ENCODE measurements around the gene PARD3.
"Not testable (repeated sequence)": the region's sequence is repeated elsewhere in the genome, so short reads cannot be mapped to it uniquely, and the experiment has no call there.

The PARD3 gene

GRCh38 chr10:34677591-34677990 is 137.5 kb downstream of the PARD3 start:
- no peak for DNase-seq

- DNase-seq, result no peak
Measured at GRCh38 chr10:34677132-34677531, 138.0 kb downstream of the PARD3 start.

DNA sequence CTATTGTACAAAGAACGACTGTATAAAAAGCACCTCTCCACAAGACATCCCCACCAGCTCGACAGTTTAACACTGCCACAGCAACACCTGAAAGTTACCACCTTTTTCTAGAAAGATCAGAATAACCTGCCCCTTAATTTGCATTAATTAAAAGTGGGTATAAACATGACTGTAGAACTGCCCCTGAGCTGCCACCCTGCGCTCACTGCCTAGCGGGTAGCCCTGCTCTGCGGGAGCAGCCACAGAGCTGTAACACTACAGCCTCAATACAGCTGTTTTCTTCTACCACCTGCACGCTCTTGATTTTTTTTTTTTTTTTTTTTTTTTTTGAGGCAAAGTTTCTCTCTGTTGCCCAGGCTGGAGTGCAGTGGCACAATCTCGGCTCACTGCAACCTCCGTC is 140.9 kb downstream of the PARD3 start:
- no peak for DNase-seq

DNA sequence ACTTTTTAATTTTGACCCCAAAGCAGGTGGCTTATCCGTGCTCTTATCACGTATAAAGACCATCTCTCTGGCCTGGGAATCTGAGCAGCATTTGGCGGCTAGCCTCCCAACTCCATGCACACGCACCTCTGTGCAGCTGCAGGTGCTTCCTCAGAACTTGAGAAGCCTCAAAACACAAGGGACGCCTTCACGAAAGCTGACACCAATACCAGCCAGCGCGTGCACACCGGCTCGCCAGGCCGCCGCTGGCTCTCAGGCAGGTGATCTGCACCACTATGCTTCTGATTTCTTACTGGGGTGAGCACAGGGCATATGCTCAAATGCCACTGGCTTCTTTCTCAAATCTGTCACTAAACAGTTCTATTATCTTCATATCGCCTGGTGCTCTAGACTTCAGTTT is 145.0 kb downstream of the PARD3 start:
- DNase-seq, result no peak

DNA sequence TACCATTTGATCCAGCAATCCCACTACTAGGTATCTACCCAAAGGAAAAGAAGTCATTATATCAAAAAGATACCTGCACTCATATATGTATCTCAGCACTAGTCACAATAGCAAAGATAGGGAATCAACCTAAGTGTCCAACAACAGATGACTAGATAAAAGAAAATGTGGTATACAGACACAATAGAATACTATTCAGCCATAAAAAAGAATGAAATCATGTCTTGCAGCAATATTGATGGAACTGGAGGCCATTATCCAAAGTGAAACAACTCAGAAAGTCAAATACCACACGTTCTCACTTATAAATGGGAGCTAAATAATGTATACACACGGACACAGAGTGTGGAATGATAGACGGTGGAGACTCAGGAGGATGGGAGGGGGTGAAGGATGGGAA is 146.0 kb downstream of the PARD3 start:
- DNase-seq, result no peak

DNA sequence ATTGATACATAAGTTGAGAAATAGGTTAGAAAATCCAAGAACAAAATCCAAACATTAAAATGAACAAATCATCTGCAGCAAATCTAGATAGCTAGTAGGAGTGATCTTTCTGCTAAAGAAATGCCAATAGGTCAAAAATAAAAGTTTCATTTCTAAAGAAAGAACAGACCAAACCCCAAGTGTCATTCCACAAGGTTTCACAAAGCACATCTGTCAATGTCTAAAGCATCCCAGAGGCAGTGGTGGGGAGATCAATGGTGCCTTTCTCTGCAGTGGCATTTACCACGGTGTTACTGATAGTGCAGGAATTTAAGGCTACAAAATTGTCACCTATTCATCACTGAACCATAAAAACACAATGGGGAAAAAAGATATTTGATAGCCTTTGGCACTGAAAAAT is 147.9 kb downstream of the PARD3 start:
- DNase-seq, result no peak

GRCh38 chr10:34666008-34666704 is 148.9 kb downstream of the PARD3 start:
- DNase-seq, result no peak

GRCh38 chr10:34664706-34665105 is 150.4 kb downstream of the PARD3 start:
- no peak for DNase-seq

DNA sequence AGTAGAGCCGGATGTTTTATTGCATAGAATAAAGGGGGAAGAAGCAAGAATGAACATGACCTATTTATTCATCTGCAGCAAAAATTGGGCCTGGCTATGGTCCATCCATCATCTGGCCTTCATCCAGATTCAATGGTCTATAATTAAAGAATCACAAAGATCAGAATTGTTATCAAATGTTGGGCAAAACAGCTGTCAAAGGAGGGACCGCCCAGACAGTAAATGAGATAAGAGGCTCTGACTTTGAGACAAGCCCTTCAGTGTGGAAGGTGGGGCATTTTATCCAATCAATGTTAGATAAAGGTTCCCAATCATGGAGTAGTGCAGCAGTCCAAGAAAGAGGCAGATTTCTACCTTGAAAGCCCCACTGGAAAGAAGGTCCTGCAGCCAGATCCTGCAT is 153.5 kb downstream of the PARD3 start:
- no peak for DNase-seq

DNA sequence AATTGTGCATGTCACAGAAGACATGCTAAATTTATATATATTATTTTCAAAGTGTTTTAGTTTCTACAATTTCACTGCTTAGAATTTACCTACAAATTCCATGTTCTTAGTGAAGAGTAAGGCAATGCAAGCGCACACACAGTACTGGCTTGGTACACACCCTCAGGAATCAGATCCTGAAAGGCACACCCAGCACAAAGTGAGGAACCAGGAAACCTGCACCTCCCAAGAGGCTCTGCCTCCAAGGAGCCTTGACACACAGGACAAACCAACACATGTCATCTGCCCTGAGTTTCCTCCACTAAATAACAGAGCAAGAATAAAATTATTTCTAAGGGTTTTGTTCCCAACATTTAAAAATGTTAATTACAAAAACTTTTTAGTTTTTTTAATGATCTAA is 156.2 kb downstream of the PARD3 start:
- DNase-seq, result no peak

DNA sequence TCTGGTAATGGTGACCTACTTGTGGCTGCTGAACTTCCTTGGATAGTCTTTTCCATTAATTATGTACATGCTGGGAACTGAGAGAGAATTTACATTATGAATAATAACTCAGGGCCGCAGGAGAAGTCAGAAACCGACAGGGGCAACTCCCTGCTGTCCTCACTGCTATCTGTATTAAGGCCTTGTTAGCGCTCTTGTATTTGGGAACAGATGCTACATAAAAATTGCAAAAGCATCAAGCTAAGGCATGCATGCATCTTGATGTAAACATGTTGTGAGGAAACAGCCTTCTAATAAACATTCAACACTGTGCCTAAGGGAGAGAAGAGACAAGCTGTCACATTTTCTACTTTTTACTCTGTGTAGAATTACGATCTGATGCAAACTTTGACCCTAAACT is 158.4 kb downstream of the PARD3 start:
- DNase-seq, result no peak

DNA sequence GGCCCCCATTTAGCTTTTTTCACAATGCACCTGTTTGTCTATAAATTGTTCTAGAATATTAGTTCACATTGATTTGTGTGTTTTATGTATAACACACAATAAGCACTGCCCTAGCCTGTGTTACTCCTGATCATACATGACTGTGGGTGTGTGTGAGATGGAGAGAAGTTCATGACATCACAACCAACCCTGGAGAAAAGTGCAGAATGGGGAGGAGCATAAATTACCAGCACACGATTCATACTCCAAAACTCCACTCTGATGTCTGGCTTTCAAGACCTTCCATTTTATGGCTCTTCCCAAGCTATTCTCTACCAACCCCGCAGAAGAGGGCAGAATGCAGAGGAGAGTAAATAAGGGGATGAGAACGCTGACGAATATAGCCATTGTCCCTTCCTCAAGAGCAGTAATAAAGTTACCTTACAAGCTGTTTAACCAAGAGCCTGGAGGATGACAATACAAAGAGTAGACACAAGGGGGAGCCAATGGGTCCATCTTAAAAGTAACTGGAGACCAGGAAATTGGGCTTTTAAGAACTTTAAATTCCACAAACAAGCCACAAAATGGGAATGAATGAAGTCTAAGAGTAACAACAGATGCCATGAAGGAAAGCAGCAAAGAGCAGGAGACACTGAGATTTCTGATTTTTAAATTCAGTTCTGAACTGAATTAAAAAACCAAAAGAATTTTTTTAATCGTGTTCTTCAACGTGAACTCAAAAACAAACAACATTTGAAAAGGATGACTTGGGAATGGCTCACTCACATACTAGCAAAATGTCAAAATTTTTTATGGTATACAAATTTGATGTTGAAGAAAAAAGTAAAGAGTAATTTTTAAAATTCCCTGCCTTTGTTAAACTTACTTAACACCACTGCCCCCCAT is 159.6 kb downstream of the PARD3 start:
- DNase-seq, result peak in 1 of 2 donors; percentile 17

DNA sequence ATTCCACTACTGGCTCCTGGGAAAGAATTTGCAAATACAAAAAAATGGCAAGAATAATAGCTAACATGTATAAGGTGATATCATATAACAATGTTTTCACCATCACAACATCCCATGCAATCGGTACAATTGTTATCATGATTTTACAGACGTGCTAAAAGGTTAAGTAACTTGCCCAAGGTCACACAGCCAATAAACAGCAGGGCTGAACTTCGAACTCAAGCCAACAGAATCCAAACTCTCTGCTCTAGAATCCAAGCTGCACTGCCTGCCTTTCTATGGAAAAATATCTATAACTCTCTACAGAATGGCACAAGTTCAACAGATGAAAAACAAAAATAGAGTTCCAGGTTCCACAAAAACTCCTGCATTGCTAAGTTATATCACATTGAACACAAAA is 160.9 kb downstream of the PARD3 start:
- DNase-seq, result no peak

GRCh38 chr10:34653530-34653929 is 161.6 kb downstream of the PARD3 start:
- DNase-seq, result no peak

DNA sequence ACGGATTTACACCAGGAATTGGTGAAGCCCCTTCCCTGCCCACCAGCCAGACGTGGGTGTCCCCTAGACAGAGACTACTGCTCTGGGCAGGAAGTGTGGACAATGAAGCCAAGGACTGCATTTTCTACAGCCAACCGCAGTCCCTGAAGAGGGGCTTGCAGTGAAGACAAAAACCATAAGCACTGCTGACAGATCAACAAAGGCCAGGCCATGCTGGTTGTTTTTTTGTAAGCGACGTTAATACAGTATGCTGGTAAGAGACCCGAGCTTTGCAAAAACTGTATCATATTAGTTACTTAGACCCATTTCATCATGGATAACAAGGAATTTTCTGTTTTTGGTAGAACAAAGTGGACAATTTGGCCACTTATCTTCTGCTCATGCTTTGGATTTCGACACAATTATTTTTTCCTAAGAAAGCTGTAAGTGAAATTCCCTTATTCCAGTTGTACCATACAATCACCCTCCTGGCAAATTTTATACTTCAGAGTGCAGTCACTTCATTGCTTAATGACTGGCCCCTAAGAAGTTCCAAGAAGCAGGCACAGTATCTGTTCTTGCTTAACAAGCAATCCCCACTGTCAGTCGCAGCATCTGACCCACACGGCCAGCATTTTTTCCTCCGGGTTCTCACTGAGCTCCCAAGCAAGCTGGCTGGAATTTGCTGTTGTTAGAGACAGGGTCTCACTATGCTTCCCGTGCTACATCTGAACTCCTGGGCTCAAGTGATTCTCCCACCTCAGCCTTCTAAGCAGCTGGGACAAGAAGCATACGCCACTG is 163.5 kb downstream of the PARD3 start:
- DNase-seq, result no peak

DNA sequence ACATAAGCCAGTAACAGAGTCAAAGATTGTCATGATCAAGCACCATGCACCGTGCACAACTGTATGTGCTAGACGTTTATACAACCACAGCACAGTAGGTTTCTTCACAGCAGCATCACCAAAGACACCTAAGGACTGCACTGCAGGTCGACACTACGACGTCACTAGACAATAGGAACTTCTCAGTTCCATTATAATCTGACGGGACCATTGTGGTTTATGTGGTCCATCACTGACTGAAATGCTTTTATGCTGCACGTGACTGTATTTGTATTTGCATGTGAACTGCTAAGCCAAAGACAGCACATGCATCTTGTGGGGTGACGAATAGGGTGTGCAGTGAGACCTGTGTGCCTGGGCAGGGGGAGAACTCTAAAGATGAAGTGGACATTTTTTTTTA is 164.9 kb downstream of the PARD3 start:
- DNase-seq, result no peak

- DNase-seq, result no peak
Measured at GRCh38 chr10:34649385-34649784, 165.7 kb downstream of the PARD3 start.

- no peak for DNase-seq
Measured at GRCh38 chr10:34648919-34649318, 166.2 kb downstream of the PARD3 start.

DNA sequence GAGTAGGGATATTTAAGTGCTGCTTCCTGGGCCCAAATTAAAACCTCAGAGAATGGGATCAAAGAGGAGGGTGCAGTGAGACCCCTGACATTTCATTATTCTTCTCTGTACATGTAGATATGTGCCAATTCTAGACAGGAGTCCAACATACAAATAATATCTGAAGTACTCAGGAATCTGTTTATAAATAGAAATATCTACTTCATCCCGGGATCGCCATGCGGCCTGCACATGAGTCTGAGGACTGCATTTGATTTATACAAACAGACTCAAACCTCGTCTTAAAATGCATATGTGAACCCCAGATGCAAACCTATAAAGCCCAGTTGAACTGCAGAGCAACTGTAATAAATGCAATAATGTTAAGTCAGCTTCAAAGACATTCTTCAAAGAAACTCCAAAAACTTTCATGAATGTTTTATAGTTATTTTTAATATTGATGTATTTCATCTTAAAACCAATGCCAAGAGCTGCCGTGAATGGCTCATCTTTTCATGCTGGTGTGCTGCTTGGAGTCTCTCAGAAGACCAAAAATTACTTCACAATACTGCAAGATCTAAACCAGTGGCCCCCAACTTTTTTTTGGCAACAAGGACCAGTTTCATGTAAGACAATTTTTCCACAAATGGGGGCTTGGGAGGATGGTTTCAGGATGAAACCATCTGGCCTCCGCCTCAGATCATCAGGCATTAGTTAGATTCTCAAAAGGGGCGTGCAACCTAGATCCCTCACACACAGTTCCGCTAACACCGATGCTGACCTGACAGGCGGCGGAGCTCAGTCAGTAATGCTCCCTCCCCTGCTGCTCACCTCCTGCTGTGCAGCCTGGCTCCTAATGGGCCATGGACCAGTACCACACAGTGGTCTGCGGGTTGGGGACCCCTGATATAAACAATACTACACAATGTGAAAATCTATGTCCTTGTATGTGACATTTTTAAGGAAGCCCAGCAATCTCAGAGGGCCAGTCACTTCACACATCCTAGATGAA is 166.9 kb downstream of the PARD3 start:
- DNase-seq, result no peak

GRCh38 chr10:34647160-34647559 is 167.9 kb downstream of the PARD3 start:
- DNase-seq, result no peak

- DNase-seq, result no peak
Measured at GRCh38 chr10:34646331-34646730, 168.8 kb downstream of the PARD3 start.

DNA sequence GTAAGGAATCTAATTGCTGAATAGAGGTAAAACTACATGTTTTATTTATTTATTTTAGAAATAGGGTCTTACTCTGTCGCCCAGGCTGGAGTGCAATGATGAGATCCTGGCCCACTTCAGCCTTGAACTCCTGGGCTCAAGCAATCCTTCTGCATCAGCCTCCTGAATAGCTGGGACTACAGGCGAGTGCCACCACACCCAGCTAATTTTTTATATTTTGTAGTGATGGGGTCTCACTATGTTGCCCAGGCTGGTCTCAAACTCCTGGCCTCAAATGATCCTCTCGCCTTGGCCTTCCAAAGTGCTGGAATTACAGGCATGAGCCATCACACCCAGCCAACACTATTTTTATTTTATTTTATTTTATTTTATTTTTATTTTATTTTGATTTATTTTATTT is 170.3 kb downstream of the PARD3 start:
- not testable (repeated sequence) for DNase-seq
